ENCODE results near the gene PADI1.
"Not testable (repeated sequence)": the region's sequence is repeated elsewhere in the genome, so short reads cannot be mapped to it uniquely, and the experiment has no call there.

The PADI1 gene

GRCh38 chr1:17218939-17219338 is 14.0 kb downstream of the PADI1 start:
- DNase-seq = no peak

GRCh38 chr1:17220287-17220686 is 15.4 kb downstream of the PADI1 start:
- DNase-seq = no peak

- DNase-seq = no peak
These were observed 17.6 kb downstream of the PADI1 start for GRCh38 chr1:17222557-17222956.

- DNase-seq = no peak
These were observed 19.5 kb downstream of the PADI1 start for GRCh38 chr1:17224434-17224833.

GRCh38 chr1:17225140-17225539 is 20.2 kb downstream of the PADI1 start:
- no peak for DNase-seq

GRCh38 chr1:17227358-17227915 is 22.5 kb downstream of the PADI1 start:
- DNase-seq = no peak

- no peak for DNase-seq
These were observed 23.7 kb downstream of the PADI1 start for GRCh38 chr1:17228619-17229018.

GRCh38 chr1:17229379-17229778 is 24.5 kb downstream of the PADI1 start:
- DNase-seq = no peak

- no peak for DNase-seq
These were observed 25.2 kb downstream of the PADI1 start for GRCh38 chr1:17230106-17230505.

GRCh38 chr1:17230671-17231310 is 25.9 kb downstream of the PADI1 start:
- DNase-seq = no peak

- DNase-seq = no peak
These were observed 28.1 kb downstream of the PADI1 start for GRCh38 chr1:17232759-17233661.

- peak; percentile 18 for DNase-seq
These were observed 28.9 kb downstream of the PADI1 start for GRCh38 chr1:17233675-17234320.

- no peak for DNase-seq
These were observed 29.5 kb downstream of the PADI1 start for GRCh38 chr1:17234405-17234804.

GRCh38 chr1:17235135-17235885 is 30.4 kb downstream of the PADI1 start:
- DNase-seq = no peak

GRCh38 chr1:17236779-17237560 is 32.0 kb downstream of the PADI1 start:
- peak; percentile 64 for DNase-seq

- no peak for DNase-seq
These were observed 32.6 kb downstream of the PADI1 start for GRCh38 chr1:17237561-17237903.

GRCh38 chr1:17239420-17239819 is 34.5 kb downstream of the PADI1 start:
- DNase-seq = peak; percentile 77

GRCh38 chr1:17241011-17241779 is 36.3 kb downstream of the PADI1 start:
- not testable (repeated sequence) for DNase-seq

- not testable (repeated sequence) for DNase-seq
These were observed 36.8 kb downstream of the PADI1 start for GRCh38 chr1:17241780-17242074.

- no peak for DNase-seq
These were observed 38.3 kb downstream of the PADI1 start for GRCh38 chr1:17243274-17243673.
